Caco-2 (cell line): ENCODE data around the gene RAB37. TPM values are rescaled to one million over a fixed set of nuclear protein-coding genes. Genes with fewer than 3 reads are reported as not detected.

ENCODE experiments used
- BruUV-seq: library from RNA; stranded (reverse); fragments of 400-500 nt; replicated peaks from 2 replicates; lab custom pipeline; 2021; lab: Mats Ljungman, UMichigan
- CTCF ChIA-PET: fragments of 300-600 bp; sonication (Branson Sonifier 250); formaldehyde crosslinking; loops from one replicate; lab custom pipeline; 2022; ENCODE audit warnings: antibody characterized with exemption; lab: Charles Lee
- POLR2A ChIA-PET: fragments of 300-600 bp; sonication (Branson Sonifier 250); formaldehyde crosslinking; loops from one replicate; lab custom pipeline; 2022; ENCODE audit warnings: antibody characterized with exemption; lab: Charles Lee
- DNase-seq, 2 experiments: peaks; one replicate each; pipeline versions ENCODE4 v3.0.0 to v3.0.0-alpha.2; 2020 to 2022
- H3K27me3 ChIP-seq: replicated peaks from 2 replicates; pipeline ENCODE4 v1.6.0; 2011; ENCODE audit warnings: low read length; ENCODE audit not compliant: control insufficient read depth, insufficient read depth
- H3K36me3 ChIP-seq: 2 replicates; pipeline ENCODE4 v1.5.1; 2011; ENCODE audit warnings: low read length; ENCODE audit not compliant: control insufficient read depth, insufficient read depth
- H3K4me1 ChIP-seq: fragments of 250-450 bp; sonication (Bioruptor Pico); 2 replicates; pipeline ENCODE4 v1.5.1; 2020; ENCODE audit warnings: mild to moderate bottlenecking
- H3K4me3 ChIP-seq: 2 replicates; pipeline ENCODE4 v1.5.1; 2011; ENCODE audit warnings: low read depth, mild to moderate bottlenecking, control low read depth, low read length
- H3K9me3 ChIP-seq: fragments of 250-450 bp; sonication (Bioruptor Pico); 2 replicates; pipeline ENCODE4 v1.5.1; 2020; ENCODE audit warnings: mild to moderate bottlenecking, moderate library complexity
- H3K27ac Mint-ChIP-seq: one replicate; pipeline ENCODE4 v1.8.0; 2022; ENCODE audit warnings: mixed read lengths; ENCODE audit not compliant: unreplicated experiment
- H3K27me3 Mint-ChIP-seq: one replicate; pipeline ENCODE4 v1.8.0; 2022; ENCODE audit warnings: mixed read lengths; ENCODE audit not compliant: insufficient read depth, unreplicated experiment
- H3K36me3 Mint-ChIP-seq: one replicate; pipeline ENCODE4 v1.8.0; 2022; ENCODE audit warnings: mild to moderate bottlenecking, mixed read lengths; ENCODE audit not compliant: insufficient read depth, unreplicated experiment
- H3K4me1 Mint-ChIP-seq: one replicate; pipeline ENCODE4 v1.8.0; 2022; ENCODE audit warnings: low read depth, mixed read lengths; ENCODE audit not compliant: unreplicated experiment
- H3K4me3 Mint-ChIP-seq: one replicate; pipeline ENCODE4 v1.8.0; 2022; ENCODE audit warnings: mild to moderate bottlenecking, moderate library complexity, mixed read lengths; ENCODE audit not compliant: unreplicated experiment
- H3K9me3 Mint-ChIP-seq: one replicate; pipeline ENCODE4 v1.8.0; 2022; ENCODE audit warnings: mixed read lengths; ENCODE audit not compliant: unreplicated experiment
- CTCF ChIP-seq, 2 experiments: fragments of 200-600 bp in 1 of 2; IDR thresholded peaks; 1 replicate in 1 of 2; 2 replicates in 1 of 2; pipeline versions ENCODE4 v1.5.1 to v1.8.0; 2011 to 2022; ENCODE audit warnings: antibody characterized with exemption in 1 of 2, control low read depth in 1 of 2, inconsistent platforms in 1 of 2, low read depth in 1 of 2, low read length in 1 of 2, mild to moderate bottlenecking in 1 of 2, moderate library complexity in 1 of 2; ENCODE audit not compliant: insufficient read depth in 1 of 2, severe bottlenecking in 1 of 2, unreplicated experiment in 1 of 2
- intact Hi-C: fragments of 100-400 bp; cut with micrococcal nuclease; formaldehyde crosslinking; loops from one replicate; pipeline ENCODE4 v1.10.0; 2022; ENCODE audit not compliant: unreplicated experiment
- total RNA-seq: library from RNA; stranded (reverse); gene quantifications from 2 replicates; pipeline ENCODE4 v1.2.3, GENCODE V29; 2022

Gene RAB37
- total RNA-seq, 1 experiment from 2014 or later = 12.3 TPM

DNA sequence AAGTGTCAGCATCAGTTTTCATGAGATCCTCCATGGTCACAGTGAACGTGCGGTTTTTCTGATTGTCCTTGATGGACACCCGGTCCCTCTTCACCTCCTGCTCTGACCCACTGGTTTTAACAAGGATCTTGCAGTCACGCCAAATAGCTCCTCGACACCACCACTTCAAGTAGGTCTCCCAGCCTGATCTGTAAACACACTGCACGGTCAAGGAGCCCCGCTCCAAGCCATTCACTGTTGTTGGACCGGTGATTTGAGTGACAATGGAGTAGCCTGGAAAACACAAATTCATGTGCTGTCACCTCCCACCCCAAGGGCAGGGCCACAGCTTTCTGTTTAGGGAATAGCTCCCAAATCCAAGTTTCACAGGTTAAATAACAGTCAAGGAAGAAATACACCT lies 32.5 kb upstream of the RAB37 start:
- BruUV-seq = no TSS peak
- no peaks in the 10 kb centered on the region; the same call in 1 of the 2 replicates for H3K9me3 ChIP-seq
- H3K27me3 ChIP-seq = no peaks in the 10 kb centered on the region
- H3K4me1 ChIP-seq = peaks cover 4% of the 10 kb centered on the region; the same call in 1 of the 2 replicates
- H3K36me3 Mint-ChIP-seq = peaks cover 5% of the 10 kb centered on the region
- intact Hi-C loops = no loop called here
- no peak for TF ChIP-seq CTCF (IDR thresholded peaks at IDR 0.05; ENCODE audit: insufficient read depth in 1 of 2, low read depth in 1 of 2, low read length in 1 of 2, severe bottlenecking in 1 of 2, unreplicated experiment in 1 of 2)
- ChIA-PET CTCF (interaction anchor here (0.7 kb wide), 1 partner anchor 40 kb away, joined by 3 read pairs; no protein-coding TSS in a partner anchor), POLR2A (no interaction called here)
- no peak overlapping the region for H3K27ac Mint-ChIP-seq
- H3K4me3 Mint-ChIP-seq = no peak overlapping the region
- no peak overlapping the region for H3K4me3 ChIP-seq
- H3K27me3 Mint-ChIP-seq = no peaks in the 10 kb centered on the region
- no peaks in the 10 kb centered on the region for H3K36me3 ChIP-seq
- no peak for DNase-seq
- H3K4me1 Mint-ChIP-seq = peaks cover 17% of the 10 kb centered on the region
- no peaks in the 10 kb centered on the region for H3K9me3 Mint-ChIP-seq

DNA sequence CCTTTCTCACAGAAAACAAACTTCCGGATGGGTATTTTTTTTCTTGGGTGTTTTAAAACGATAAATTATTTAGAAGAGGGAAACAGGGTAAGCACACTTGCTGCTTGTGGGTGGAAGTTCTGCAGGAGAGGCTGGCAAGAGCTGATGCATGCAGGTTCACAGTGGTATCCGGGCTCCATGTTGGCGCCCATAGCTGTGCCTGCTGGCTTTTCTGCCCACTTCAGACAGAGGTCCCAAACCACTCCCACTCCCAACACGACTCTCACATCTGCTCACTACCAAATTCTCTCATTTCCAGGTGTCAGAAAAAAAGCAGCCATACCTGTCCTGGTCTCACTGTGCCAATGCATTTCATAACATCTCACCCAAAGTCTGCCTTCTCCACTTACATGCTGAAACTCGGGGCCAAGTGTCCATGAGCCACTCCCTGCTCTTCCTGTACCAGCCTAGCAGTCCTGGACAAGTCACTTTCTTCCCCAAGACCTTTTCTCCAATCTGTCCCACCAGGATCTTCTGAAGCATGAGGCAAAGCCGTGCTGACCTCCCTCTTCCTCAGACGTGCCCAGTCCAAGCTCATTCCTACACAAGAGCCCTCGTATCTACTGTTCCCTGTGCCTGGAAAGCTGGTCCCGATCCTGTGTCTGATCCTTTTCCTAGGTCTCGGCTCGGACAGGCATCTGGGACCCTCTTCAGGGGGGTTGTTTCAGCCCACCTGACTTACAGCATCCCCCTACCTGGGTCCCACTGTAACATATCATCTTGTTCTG lies 25.8 kb upstream of the RAB37 start:
- Mint-ChIP-seq H3K9me3 (no peaks in the 10 kb centered on the region), H3K27me3 (no peaks in the 10 kb centered on the region), H3K4me1 (peaks cover 22% of the 10 kb centered on the region), H3K4me3 (no peak overlapping the region), H3K27ac (no peak overlapping the region), H3K36me3 (no peaks in the 10 kb centered on the region)
- H3K36me3 ChIP-seq = no peaks in the 10 kb centered on the region
- H3K27me3 ChIP-seq = no peaks in the 10 kb centered on the region
- CTCF ChIA-PET = interaction anchor here (1.1 kb wide), 1 partner anchor 54 kb away, joined by 3 read pairs; no protein-coding TSS in a partner anchor
- no peak for TF ChIP-seq CTCF (IDR thresholded peaks at IDR 0.05; ENCODE audit: insufficient read depth in 1 of 2, low read depth in 1 of 2, low read length in 1 of 2, severe bottlenecking in 1 of 2, unreplicated experiment in 1 of 2)
- no TSS peak for BruUV-seq
- POLR2A ChIA-PET = interaction anchor here (0.7 kb wide), 1 partner anchor 25 kb away, joined by 7 read pairs; the partner anchor contains the start of gene RAB37
- no peaks in the 10 kb centered on the region for H3K9me3 ChIP-seq
- no peak for DNase-seq
- intact Hi-C loops = no loop called here
- peaks cover 27% of the 10 kb centered on the region for H3K4me1 ChIP-seq
- no peak overlapping the region for H3K4me3 ChIP-seq

GRCh38 chr17:74712301-74712700 lies 24.8 kb upstream of the RAB37 start:
- POLR2A ChIA-PET = interaction anchor here (0.7 kb wide), 1 partner anchor 24 kb away, joined by 7 read pairs; the partner anchor contains the start of gene RAB37
- H3K27me3 ChIP-seq = no peaks in the 10 kb centered on the region
- H3K27me3 Mint-ChIP-seq = no peaks in the 10 kb centered on the region
- no peak overlapping the region for H3K4me3 ChIP-seq
- no peaks in the 10 kb centered on the region for H3K36me3 ChIP-seq
- H3K4me1 ChIP-seq = peaks cover 31% of the 10 kb centered on the region
- H3K4me1 Mint-ChIP-seq = peaks cover 17% of the 10 kb centered on the region
- no TSS peak for BruUV-seq
- H3K9me3 Mint-ChIP-seq = no peaks in the 10 kb centered on the region
- intact Hi-C loops = no loop called here
- DNase-seq = no peak
- no peak for TF ChIP-seq CTCF (IDR thresholded peaks at IDR 0.05; ENCODE audit: insufficient read depth in 1 of 2, low read depth in 1 of 2, low read length in 1 of 2, severe bottlenecking in 1 of 2, unreplicated experiment in 1 of 2)
- H3K9me3 ChIP-seq = no peaks in the 10 kb centered on the region
- H3K4me3 Mint-ChIP-seq = no peak overlapping the region
- no peaks in the 10 kb centered on the region for H3K36me3 Mint-ChIP-seq
- H3K27ac Mint-ChIP-seq = no peak overlapping the region
- CTCF ChIA-PET = no interaction called here
